Activated T-cell treated with anti-CD3 and anti-CD28 coated beads for 1 hour (primary cell): ENCODE measurements around the gene BORCS5.

Source experiments
- DNase-seq: peaks from one replicate; pipeline ENCODE4 v3.0.0-alpha.2; 2020; ENCODE audit warnings: low read depth

The BORCS5 gene

GRCh38 chr12:12353807-12354206, 3.1 kb upstream of the BORCS5 start:
- no peak for DNase-seq

DNA sequence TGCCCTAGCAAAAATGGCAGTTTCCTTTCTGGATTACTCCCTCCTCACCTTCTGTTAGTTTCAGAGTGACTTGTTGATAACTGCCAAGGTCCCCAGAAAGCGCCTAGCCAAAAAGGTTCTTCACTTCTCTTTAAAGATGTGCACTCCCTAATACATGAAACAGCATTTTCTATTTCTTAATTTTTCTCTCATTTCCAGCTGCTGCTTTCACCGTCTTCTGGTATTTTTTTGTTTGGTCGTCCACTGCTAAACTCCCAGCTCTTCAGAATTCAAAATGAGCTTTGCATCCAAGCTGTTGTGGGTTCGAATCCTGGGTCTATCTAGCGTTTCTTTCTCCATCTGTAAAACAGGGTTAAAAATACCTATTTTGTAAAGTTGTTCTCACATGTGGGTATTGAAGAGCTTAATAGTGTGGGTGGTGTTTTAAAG, 397 bp upstream of the BORCS5 start:
- no peak for DNase-seq

GRCh38 chr12:12357719-12358461, 1.0 kb downstream of the BORCS5 start:
- no peak for DNase-seq

DNA sequence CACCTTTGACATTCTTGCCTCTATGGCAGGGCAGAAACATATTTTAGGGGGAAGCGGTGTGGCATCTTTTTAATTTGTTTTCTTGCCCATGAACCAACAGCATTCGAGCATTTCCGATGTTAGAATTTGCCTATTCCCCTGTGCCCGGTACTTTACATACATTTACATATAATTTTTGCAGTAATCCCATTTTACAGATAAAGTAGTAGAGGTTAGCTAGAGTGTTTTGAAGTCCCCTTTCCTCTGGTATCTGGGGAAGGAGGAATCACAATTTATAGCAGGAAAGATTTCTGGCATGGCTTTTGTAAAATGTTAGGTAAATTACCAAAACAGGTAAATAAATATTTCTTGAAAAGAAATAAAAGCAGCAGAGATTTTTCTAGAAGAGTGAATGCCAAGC, 1.6 kb downstream of the BORCS5 start:
- no peak for DNase-seq

GRCh38 chr12:12364787-12365445, 8.0 kb downstream of the BORCS5 start:
- no peak for DNase-seq

- no peak for DNase-seq
Observed at GRCh38 chr12:12365446-12365802, 8.5 kb downstream of the BORCS5 start.

GRCh38 chr12:12365931-12366431, 9.1 kb downstream of the BORCS5 start:
- DNase-seq, result no peak

GRCh38 chr12:12366701-12367481, 10.0 kb downstream of the BORCS5 start:
- DNase-seq, result no peak

- DNase-seq, result no peak
Observed at GRCh38 chr12:12367482-12367998, 10.7 kb downstream of the BORCS5 start.

DNA sequence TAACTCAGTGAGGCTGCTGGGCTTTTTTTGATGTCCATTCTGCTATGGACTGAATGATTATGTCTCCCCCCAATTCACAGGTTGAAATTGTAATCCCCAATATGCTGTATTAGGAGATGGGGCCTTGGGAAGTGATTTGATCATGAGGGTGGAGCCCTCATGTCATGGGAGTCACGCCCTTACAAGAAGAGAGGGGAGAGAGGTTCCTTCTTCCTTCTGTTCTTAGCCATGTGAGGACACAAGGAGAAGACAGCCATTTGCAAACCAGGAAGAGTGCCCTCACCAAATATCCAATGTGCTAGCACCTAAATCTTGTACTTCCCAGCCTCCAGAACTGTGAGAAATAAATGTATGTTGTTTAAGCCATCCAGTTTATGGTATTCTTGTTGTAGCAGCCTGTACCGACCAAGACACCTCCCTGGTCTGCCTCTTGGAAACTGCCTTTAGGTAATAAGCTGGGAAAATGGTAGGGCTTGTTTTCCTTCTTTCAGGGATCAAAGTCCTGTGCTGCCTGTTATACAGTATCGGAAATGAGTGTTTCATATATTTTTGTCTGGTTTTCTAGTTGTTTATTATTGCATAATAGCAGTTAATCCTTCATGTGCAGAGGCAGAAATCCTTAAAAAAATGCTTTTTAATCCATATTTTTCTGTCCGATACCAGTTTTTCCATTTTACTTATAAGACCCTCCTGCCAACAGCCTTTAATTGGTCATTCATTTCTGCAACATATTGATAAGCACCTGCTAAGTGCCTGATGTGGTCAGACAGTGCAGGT, 16.3 kb downstream of the BORCS5 start:
- no peak for DNase-seq

DNA sequence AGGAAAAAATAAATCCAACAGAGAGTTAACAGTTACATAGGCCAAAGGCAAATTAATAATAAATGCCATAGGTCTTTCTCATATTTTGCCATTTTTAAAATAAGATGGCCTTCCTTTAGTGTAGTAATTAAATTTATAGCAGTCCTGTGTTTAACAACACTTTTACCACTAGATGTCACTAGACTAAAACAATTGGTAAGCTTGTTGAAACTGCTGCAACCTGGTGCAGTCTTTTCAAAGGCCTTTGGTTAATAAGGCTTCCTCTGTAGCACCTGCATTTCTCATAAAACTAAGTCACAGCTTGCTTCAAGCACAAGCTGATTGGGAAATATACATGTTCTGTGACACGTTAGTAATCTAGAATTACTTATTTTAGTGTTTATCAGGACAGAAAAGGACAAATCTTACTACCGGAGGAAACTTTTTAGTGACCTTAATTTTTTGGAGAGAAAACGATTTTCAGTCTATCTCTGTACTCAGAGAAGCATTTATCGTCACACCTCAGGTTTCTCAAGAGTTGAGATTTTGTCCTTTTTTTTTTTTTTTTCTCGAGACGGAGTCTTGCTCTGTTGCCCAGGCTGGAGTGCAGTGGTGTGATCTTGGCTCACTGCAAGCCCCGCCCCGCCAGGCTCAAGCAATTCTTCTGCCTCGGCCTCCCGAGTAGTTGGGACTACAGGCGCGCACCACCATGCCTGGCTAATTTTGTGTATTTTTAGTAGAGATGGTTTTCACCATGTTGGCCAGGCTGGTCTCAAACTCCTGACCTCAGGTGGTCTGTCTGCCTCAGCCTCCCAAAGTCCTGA, 20.0 kb downstream of the BORCS5 start:
- DNase-seq, result no peak

GRCh38 chr12:12378616-12379015, 21.7 kb downstream of the BORCS5 start:
- no peak for DNase-seq

DNA sequence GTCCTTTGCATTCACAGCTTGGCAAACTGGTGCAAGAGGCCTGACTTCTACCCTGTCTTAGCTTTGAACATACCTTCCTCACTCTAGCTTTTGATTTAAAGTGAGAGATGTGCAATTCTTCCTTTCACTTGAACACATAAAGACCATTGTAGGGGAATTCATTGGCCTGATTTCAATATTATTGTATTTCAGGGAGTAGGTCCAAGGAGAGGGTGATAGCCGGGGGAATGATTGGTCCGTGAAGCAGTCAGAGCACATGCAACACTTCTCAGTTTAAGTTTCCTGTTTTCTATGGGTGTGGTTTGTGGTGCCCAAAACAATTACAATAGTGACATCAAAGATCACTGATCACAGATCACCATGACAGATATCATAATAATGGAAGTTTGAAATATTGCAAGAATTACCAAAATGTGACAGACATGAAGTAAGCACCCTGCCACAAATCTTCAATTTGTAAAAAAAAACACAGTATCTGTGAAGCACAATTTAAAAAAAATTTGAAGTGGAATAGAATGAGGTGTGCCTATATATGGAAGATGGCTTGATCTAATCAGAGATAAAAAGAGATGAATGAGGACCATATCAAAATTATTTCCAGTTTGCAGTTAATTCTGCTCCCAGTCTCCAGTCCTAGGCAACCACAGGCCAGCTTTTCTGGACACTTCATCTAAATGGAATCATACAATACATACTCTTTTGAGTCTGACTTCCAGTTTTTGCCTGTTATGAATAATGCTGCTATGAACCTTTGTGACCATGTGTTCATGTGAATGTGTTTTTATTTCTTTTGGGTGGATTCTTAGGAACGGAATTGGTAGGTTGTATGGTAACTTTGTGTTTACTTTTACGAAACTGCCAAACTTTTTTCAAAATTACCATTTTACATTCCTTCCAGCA, 23.2 kb downstream of the BORCS5 start:
- DNase-seq, result no peak

- no peak for DNase-seq
Observed at GRCh38 chr12:12380949-12381593, 24.2 kb downstream of the BORCS5 start.

- DNase-seq, result no peak
Observed at GRCh38 chr12:12381982-12382381, 25.1 kb downstream of the BORCS5 start.

DNA sequence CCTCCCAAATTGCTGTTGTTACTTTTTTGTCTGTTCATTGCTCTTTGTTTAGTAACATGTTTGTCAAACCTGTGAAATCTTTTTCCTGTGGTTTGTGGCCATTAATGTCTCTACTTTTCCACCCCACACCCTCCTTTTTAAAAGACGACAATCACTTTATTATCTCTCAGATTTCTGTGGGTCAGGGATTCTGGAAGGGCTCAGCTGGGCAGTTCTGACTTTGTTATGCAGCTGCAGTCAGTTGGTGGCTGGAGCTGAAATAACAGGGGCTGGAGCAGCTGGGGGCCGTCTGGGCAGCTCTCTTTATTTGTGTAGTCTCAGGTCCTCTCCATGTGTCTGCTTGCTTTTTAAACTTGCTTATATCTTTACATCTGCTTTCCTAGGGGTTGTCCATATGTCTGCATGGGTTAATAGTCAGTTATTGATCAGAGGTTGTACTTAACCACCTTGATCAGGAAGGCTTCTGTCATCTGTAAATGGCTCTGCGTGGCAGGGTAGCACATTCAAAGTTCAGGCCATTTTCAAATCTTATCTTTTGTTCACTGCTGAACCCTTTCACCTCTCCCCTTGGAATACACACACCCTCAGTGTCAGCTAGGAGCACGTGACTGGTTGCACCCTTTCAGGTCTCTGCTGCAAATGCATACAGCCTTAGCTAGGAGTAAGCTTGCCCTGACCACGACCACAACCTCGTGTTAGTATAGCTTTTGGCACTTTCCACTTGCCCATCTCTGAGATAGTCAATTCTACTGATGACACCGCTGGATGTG, 27.9 kb downstream of the BORCS5 start:
- no peak for DNase-seq

GRCh38 chr12:12387501-12387900, 30.6 kb downstream of the BORCS5 start:
- no peak for DNase-seq

GRCh38 chr12:12392413-12392812, 35.5 kb downstream of the BORCS5 start:
- DNase-seq, result no peak

- DNase-seq, result no peak
Observed at GRCh38 chr12:12393171-12393570, 36.3 kb downstream of the BORCS5 start.
